Breast epithelium (tissue), 4 donors: Measurements from ENCODE around the gene TBX5. TPM values are rescaled to one million over a fixed set of nuclear protein-coding genes. Genes with fewer than 3 reads are reported as not detected.

Source experiments
- DNase-seq, 2 donors: peaks; one replicate each; pipeline ENCODE4 v3.0.0-alpha.2; 2019; ENCODE audit warnings: low spot score in 2 of 2
- H3K27ac ChIP-seq, 2 donors: fragments of 200-600 bp; sonication (generic) in 1 of 2; one replicate each; pipeline ENCODE4 v1.5.1; 2016 to 2019; ENCODE audit warnings: mild to moderate bottlenecking in 1 of 2
- H3K27me3 ChIP-seq, 2 donors: fragments of 200-600 bp; sonication (generic) in 1 of 2; one replicate each; pipeline versions ENCODE4 v1.5.1 to v1.6.0; 2017 to 2019; ENCODE audit warnings: control low read depth in 1 of 2, mild to moderate bottlenecking in 1 of 2
- H3K36me3 ChIP-seq: fragments of 200-600 bp; one replicate; pipeline ENCODE4 v1.5.1; 2019
- H3K4me1 ChIP-seq, 2 donors: fragments of 200-600 bp; sonication (generic); one replicate each; pipeline ENCODE4 v1.5.1; 2016 to 2019; ENCODE audit warnings: control low read depth in 1 of 2
- H3K4me3 ChIP-seq, 3 donors: fragments of 200-600 bp; sonication (generic); 1 replicate in 2 of 3; 2 replicates in 1 of 3; pipeline ENCODE4 v1.5.1; 2016 to 2019; ENCODE audit warnings: mild to moderate bottlenecking in 3 of 3, moderate library complexity in 2 of 3
- H3K9me3 ChIP-seq, 2 donors: fragments of 200-600 bp; sonication (generic) in 1 of 2; one replicate each; pipeline ENCODE4 v1.5.1; 2016 to 2019; ENCODE audit warnings: control low read depth in 1 of 2
- CTCF ChIP-seq, 3 donors: fragments of 450-650 bp; IDR thresholded peaks; one replicate each; pipeline ENCODE4 v1.5.1; 2016 to 2017; ENCODE audit warnings: antibody characterized with exemption in 3 of 3, mild to moderate bottlenecking in 3 of 3, moderate library complexity in 3 of 3
- POLR2A ChIP-seq: fragments of 450-650 bp; IDR thresholded peaks from one replicate; pipeline ENCODE4 v1.6.1; 2016; ENCODE audit warnings: antibody characterized with exemption, mild to moderate bottlenecking, moderate library complexity
- POLR2AphosphoS5 ChIP-seq, 3 donors: sonication (generic); formaldehyde crosslinking; IDR thresholded peaks; one replicate each; pipeline ENCODE4 v1.6.1; 2017; ENCODE audit warnings: antibody characterized with exemption in 3 of 3
- intact Hi-C: fragments of 100-400 bp; cut with DNase I; formaldehyde crosslinking; loops from one replicate; pipeline ENCODE4 v1.15.1; 2023; ENCODE audit warnings: low total_unique reads
- total RNA-seq, 3 donors: library from RNA; depleted of rRNA; stranded (reverse); fragments of >200 nt; gene quantifications; one replicate each; pipeline ENCODE4 v1.1.0, GENCODE V29; 2016

Gene TBX5
- total RNA-seq, 3 donors from 2014 or later: 2.2 to 10.2 (median 6.2) TPM

- Histone ChIP-seq H3K27ac (no peak overlapping the region), H3K36me3 (no peaks in the 10 kb centered on the region), H3K27me3 (peaks cover 0 to 83% of the 10 kb centered on the region in 2 donors), H3K4me3 (no peak overlapping the region), H3K9me3 (no peaks in the 10 kb centered on the region), H3K4me1 (no peaks in the 10 kb centered on the region)
- TF ChIP-seq POLR2A (no peak), POLR2AphosphoS5 (IDR thresholded peaks at IDR 0.05) (no peak), CTCF (IDR thresholded peaks at IDR 0.05) (no peak)
- DNase-seq: no peak
- intact Hi-C loops: no loop called here
These were observed 10.7 kb downstream of the TBX5 start for GRCh38 chr12:114395233-114395632.

GRCh38 chr12:114393569-114393968 is 12.4 kb downstream of the TBX5 start:
- intact Hi-C loops: no loop called here
- H3K9me3 ChIP-seq: no peaks in the 10 kb centered on the region
- peaks cover 0 to 70% of the 10 kb centered on the region in 2 donors for H3K27me3 ChIP-seq
- no peak overlapping the region for H3K4me3 ChIP-seq
- no peak for TF ChIP-seq POLR2AphosphoS5 (IDR thresholded peaks at IDR 0.05)
- TF ChIP-seq CTCF (IDR thresholded peaks at IDR 0.05): no peak
- TF ChIP-seq POLR2A: no peak
- no peaks in the 10 kb centered on the region for H3K36me3 ChIP-seq
- no peak overlapping the region for H3K27ac ChIP-seq
- no peak for DNase-seq
- H3K4me1 ChIP-seq: no peaks in the 10 kb centered on the region

- Histone ChIP-seq H3K27ac (no peak overlapping the region), H3K9me3 (no peaks in the 10 kb centered on the region), H3K27me3 (peaks cover 0 to 63% of the 10 kb centered on the region in 2 donors), H3K4me3 (no peak overlapping the region), H3K4me1 (no peaks in the 10 kb centered on the region), H3K36me3 (no peaks in the 10 kb centered on the region)
- DNase-seq: no peak
- intact Hi-C loops: no loop called here
- TF ChIP-seq POLR2A (no peak), POLR2AphosphoS5 (IDR thresholded peaks at IDR 0.05) (no peak), CTCF (IDR thresholded peaks at IDR 0.05) (no peak)
These were observed 13.0 kb downstream of the TBX5 start for GRCh38 chr12:114392909-114393308.

- Histone ChIP-seq H3K9me3 (no peaks in the 10 kb centered on the region), H3K36me3 (no peaks in the 10 kb centered on the region), H3K4me3 (no peak overlapping the region), H3K4me1 (no peaks in the 10 kb centered on the region), H3K27ac (peak overlapping the region in 1 of 2 donors; percentile 20), H3K27me3 (peaks cover 0 to 45% of the 10 kb centered on the region in 2 donors)
- intact Hi-C loops: no loop called here
- no peak for TF ChIP-seq POLR2A
- TF ChIP-seq POLR2AphosphoS5 (IDR thresholded peaks at IDR 0.05): no peak
- TF ChIP-seq CTCF (IDR thresholded peaks at IDR 0.05): no peak
- DNase-seq: no peak
These were observed 14.9 kb downstream of the TBX5 start for GRCh38 chr12:114391088-114391487.

- no peak overlapping the region for H3K27ac ChIP-seq
- H3K36me3 ChIP-seq: no peaks in the 10 kb centered on the region
- H3K4me1 ChIP-seq: no peaks in the 10 kb centered on the region
- no peak for DNase-seq
- peaks cover 0 to 10% of the 10 kb centered on the region in 2 donors for H3K27me3 ChIP-seq
- no peak for TF ChIP-seq CTCF (IDR thresholded peaks at IDR 0.05)
- TF ChIP-seq POLR2A: no peak
- no peak for TF ChIP-seq POLR2AphosphoS5 (IDR thresholded peaks at IDR 0.05)
- H3K9me3 ChIP-seq: no peaks in the 10 kb centered on the region
- H3K4me3 ChIP-seq: no peak overlapping the region
- intact Hi-C loops: no loop called here
These were observed 21.2 kb downstream of the TBX5 start for GRCh38 chr12:114384739-114385138.
